ENCODE results near the gene NANOS3.
"Not testable (repeated sequence)": the region's sequence is repeated elsewhere in the genome, so short reads cannot be mapped to it uniquely, and the experiment has no call there.

Gene NANOS3

GRCh38 chr19:13849991-13850909, 26.7 kb upstream of the NANOS3 start:
- peak overlapping the region in 1 of 2 donors; percentile 36 for H3K4me3 ChIP-seq (replicated peaks in 1 of 2; ENCODE audit: low read depth in 2 of 2, low read length in 2 of 2)
- no peak for TF ChIP-seq CTCF (IDR thresholded peaks at IDR 0.05; ENCODE audit: low read depth, low read length)
- DNase-seq (ENCODE audit: low read depth in 2 of 2), result peak; percentile 79 to 90

GRCh38 chr19:13850910-13851733, 25.8 kb upstream of the NANOS3 start:
- DNase-seq (ENCODE audit: low read depth in 2 of 2), result peak; percentile 95 to 96
- no peak for TF ChIP-seq CTCF (IDR thresholded peaks at IDR 0.05; ENCODE audit: low read depth, low read length)
- H3K4me3 ChIP-seq (replicated peaks in 1 of 2; ENCODE audit: low read depth in 2 of 2, low read length in 2 of 2), result peak overlapping the region in 1 of 2 donors; percentile 36

GRCh38 chr19:13851734-13852114, 25.2 kb upstream of the NANOS3 start:
- not testable (repeated sequence) for DNase-seq (ENCODE audit: low read depth in 2 of 2); H3K4me3 ChIP-seq (replicated peaks in 1 of 2; ENCODE audit: low read depth in 2 of 2, low read length in 2 of 2)

- DNase-seq (ENCODE audit: low read depth in 2 of 2); H3K4me3 ChIP-seq (replicated peaks in 1 of 2; ENCODE audit: low read depth in 2 of 2, low read length in 2 of 2): not testable (repeated sequence)
Observed at GRCh38 chr19:13852171-13852707, 24.7 kb upstream of the NANOS3 start.

GRCh38 chr19:13856497-13856896, 20.4 kb upstream of the NANOS3 start:
- no peak overlapping the region for H3K4me3 ChIP-seq (replicated peaks in 1 of 2; ENCODE audit: low read depth in 2 of 2, low read length in 2 of 2)
- no peak for DNase-seq (ENCODE audit: low read depth in 2 of 2)
- TF ChIP-seq CTCF (IDR thresholded peaks at IDR 0.05; ENCODE audit: low read depth, low read length), result no peak

GRCh38 chr19:13859361-13859880, 17.5 kb upstream of the NANOS3 start:
- peak; percentile 57 to 60 for DNase-seq (ENCODE audit: low read depth in 2 of 2)
- no peak for TF ChIP-seq CTCF (IDR thresholded peaks at IDR 0.05; ENCODE audit: low read depth, low read length)
- no peak overlapping the region for H3K4me3 ChIP-seq (replicated peaks in 1 of 2; ENCODE audit: low read depth in 2 of 2, low read length in 2 of 2)

GRCh38 chr19:13860679-13861391, 16.1 kb upstream of the NANOS3 start:
- DNase-seq (ENCODE audit: low read depth in 2 of 2), result no peak
- no peak overlapping the region for H3K4me3 ChIP-seq (replicated peaks in 1 of 2; ENCODE audit: low read depth in 2 of 2, low read length in 2 of 2)
- TF ChIP-seq CTCF (IDR thresholded peaks at IDR 0.05; ENCODE audit: low read depth, low read length), result no peak
